ENCODE measurements around the gene KCNQ1OT1.

The KCNQ1OT1 gene

DNA sequence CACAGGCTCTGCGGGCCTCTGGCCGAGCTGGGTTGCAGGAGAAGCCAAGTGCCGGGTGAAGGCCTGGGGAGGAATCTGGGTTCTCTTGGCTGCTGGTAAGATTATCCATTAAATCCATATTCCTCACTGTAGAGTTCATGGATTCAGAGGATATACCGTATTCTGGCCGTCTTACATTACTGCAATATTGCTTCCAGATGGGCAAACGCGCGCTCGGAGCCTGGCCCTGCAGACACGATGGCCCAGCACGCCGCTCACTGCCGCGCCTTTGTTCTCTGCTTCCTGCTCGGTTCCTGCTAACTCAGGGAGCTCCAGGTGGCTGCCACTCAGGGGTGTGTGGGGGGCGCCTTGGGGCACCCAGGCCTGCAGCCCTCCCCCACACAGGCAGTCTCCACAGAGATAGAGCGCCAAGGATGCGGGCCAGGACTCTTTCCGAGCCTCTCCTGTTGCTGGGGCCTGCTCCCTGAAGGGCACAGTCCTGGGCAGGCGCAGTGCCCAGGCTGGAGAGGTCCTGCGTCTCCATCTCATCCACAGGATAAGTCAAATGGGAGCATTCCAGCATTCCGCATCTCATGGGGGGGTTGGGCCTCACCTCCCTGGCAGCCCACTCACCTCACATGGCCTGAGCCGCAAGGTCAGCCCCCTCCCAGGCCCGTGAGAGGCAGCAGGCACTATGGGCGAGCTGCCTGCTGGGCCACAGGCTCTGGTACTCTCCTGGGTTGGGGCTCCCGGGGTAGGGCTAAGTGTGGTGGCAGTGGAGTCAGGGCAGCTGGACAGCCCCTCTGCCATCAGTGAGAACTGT, 14.1 kb upstream of the KCNQ1OT1 start:
- in situ Hi-C loops (cut with MboI; ENCODE audit: low pct_unique_long_range_greater_than_20kb, low sequenced_read_pairs, unreplicated experiment), result no loop called here
- TF ChIP-seq, protein P1, sequence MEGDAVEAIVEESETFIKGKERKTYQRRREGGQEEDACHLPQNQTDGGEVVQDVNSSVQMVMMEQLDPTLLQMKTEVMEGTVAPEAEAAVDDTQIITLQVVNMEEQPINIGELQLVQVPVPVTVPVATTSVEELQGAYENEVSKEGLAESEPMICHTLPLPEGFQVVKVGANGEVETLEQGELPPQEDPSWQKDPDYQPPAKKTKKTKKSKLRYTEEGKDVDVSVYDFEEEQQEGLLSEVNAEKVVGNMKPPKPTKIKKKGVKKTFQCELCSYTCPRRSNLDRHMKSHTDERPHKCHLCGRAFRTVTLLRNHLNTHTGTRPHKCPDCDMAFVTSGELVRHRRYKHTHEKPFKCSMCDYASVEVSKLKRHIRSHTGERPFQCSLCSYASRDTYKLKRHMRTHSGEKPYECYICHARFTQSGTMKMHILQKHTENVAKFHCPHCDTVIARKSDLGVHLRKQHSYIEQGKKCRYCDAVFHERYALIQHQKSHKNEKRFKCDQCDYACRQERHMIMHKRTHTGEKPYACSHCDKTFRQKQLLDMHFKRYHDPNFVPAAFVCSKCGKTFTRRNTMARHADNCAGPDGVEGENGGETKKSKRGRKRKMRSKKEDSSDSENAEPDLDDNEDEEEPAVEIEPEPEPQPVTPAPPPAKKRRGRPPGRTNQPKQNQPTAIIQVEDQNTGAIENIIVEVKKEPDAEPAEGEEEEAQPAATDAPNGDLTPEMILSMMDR (IDR thresholded peaks at IDR 0.05; ENCODE audit: extremely low read depth, insufficient read depth, missing control alignments), result no peak
- DNase-seq (ENCODE audit: low spot score), result no peak

DNA sequence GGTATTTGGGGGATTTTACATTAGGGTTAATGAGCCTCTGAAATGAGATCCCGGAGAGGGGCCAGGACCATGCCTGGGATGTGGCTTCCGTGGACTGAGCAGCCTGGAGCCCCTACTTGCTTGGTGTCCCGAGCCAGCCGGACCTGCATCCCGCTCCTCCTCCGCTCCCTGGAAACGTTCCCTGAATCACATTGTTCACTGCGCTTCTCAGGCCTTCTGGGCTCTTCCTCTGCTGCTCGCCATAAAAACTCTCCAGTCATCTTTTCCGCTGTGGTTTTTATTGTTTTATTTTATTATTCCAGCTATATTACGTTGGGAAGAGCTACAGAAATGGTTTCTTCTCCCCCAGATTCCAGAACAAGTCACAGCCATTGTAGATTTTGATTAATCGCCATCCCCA, 13.3 kb upstream of the KCNQ1OT1 start:
- TF ChIP-seq, protein P1 (IDR thresholded peaks at IDR 0.05; ENCODE audit: extremely low read depth, insufficient read depth, missing control alignments), result no peak
- in situ Hi-C loops (cut with MboI; ENCODE audit: low pct_unique_long_range_greater_than_20kb, low sequenced_read_pairs, unreplicated experiment), result no loop called here
- DNase-seq (ENCODE audit: low spot score), result no peak

DNA sequence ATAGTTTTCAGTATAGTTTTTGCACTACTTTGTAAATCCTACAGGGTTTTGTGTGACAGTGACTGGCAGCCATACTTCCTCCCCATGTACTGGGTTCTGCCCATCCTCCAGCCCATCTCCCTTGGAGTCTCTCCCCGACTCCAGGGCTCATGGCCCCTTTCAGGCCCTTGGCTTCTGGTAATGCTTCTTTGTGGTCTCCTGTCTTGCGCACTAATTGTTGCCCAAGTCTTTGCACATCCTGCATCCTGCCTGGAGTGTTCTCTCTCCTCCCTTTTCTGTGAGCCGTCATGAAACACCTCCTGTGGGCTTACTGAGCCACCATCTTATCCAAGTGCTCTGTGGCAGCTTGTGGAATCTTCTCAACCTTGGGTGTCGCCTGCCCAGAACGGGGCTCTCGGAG, 11.4 kb upstream of the KCNQ1OT1 start:
- no peak for DNase-seq (ENCODE audit: low spot score)
- TF ChIP-seq, protein P1 (IDR thresholded peaks at IDR 0.05; ENCODE audit: extremely low read depth, insufficient read depth, missing control alignments), result no peak
- in situ Hi-C loops (cut with MboI; ENCODE audit: low pct_unique_long_range_greater_than_20kb, low sequenced_read_pairs, unreplicated experiment), result no loop called here

DNA sequence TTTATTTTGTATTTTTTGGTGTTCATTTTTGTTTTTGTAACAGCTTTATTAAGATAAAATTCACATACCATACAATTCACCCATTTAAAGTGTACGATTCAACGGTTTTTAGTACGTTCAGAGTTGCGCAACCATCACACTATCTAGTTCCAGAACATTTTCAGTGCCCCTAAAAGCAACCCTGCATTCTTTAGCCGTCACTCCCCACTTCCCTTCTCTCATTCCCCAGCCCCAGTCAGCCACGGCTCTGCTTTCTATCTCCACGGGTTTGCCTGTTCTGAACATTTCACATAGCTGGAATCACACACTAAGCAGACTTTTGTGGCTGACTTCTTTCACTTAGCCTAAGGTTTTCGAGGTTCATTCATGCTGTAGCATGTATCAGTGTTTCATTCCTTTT, 9.6 kb upstream of the KCNQ1OT1 start:
- TF ChIP-seq, protein P1 (IDR thresholded peaks at IDR 0.05; ENCODE audit: extremely low read depth, insufficient read depth, missing control alignments), result no peak
- in situ Hi-C loops (cut with MboI; ENCODE audit: low pct_unique_long_range_greater_than_20kb, low sequenced_read_pairs, unreplicated experiment), result no loop called here
- DNase-seq (ENCODE audit: low spot score), result no peak

DNA sequence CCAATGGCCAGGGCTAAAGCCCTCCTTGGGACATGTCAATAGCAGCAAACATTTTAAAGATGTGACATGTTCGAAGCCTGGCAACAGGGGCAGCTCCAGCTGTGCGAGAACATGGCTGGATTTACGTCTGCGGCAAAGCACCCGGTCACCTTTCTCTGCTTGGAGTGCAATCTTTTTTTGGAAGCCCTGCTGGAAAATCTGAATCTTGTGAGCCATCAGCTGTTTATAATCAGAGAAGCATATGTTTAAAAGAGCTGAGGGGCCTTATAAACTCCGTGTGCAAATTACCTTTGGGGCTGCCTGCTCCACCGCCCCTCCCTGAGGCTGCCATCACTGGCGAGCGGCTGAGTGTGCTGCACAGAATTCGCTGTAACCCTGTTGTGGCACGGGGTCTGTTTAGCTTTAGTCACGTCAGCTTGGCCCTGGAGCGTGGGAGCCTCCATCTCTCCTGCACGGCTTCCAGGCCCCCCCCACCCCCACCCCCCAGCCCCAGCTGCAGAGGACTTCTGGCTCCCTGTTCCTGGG, 9.0 kb upstream of the KCNQ1OT1 start:
- TF ChIP-seq, protein P1 (IDR thresholded peaks at IDR 0.05; ENCODE audit: extremely low read depth, insufficient read depth, missing control alignments), result no peak
- DNase-seq (ENCODE audit: low spot score), result no peak
- in situ Hi-C loops (cut with MboI; ENCODE audit: low pct_unique_long_range_greater_than_20kb, low sequenced_read_pairs, unreplicated experiment), result no loop called here

DNA sequence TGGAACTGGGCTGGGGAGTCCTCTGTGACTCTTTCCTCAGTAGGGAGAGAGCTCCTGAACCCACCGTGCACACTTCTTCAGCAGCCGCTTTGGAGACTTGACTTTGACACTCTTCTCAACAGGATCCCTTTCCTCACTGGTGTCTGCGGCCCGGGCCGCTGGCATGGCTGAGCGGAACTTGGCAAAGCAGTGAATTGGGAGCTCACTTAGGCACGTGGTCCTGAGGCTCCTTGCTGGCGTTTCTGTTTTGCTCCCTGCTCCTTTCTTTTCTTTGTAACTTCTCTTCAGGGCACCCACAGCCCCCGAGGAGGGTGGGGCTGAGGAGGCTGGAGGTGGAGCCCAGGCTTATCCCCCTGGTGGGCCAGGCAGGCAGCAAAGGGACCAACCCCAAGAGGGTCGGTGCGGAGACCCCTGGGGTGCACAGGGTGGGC, 8.4 kb upstream of the KCNQ1OT1 start:
- no peak for DNase-seq (ENCODE audit: low spot score)
- TF ChIP-seq, protein P1 (IDR thresholded peaks at IDR 0.05; ENCODE audit: extremely low read depth, insufficient read depth, missing control alignments), result no peak
- in situ Hi-C loops (cut with MboI; ENCODE audit: low pct_unique_long_range_greater_than_20kb, low sequenced_read_pairs, unreplicated experiment), result no loop called here

All from GM13977 (cell line).